Panc1 (cell line): Measurements from ENCODE around the gene AEN. TPM values are rescaled to one million over a fixed set of nuclear protein-coding genes. Genes with fewer than 3 reads are reported as not detected.

ENCODE experiments used
- ATAC-seq: fragments of 200-7000 bp; cut with Tn5 transposase; 2 replicates; pipeline ENCODE4 v1.9.1; 2020; ENCODE audit warnings: mild to moderate bottlenecking, moderate library complexity
- BruUV-seq: library from RNA; stranded (reverse); fragments of 400-500 nt; replicated peaks from 2 replicates; lab custom pipeline; 2021; lab: Mats Ljungman, UMichigan
- CTCF ChIA-PET: fragments of 300-600 bp; sonication (Branson Sonifier 250); formaldehyde crosslinking; loops from one replicate; lab custom pipeline; 2022; ENCODE audit warnings: antibody characterized with exemption; lab: Charles Lee
- POLR2A ChIA-PET: fragments of 300-600 bp; sonication (Branson Sonifier 250); formaldehyde crosslinking; loops from one replicate; lab custom pipeline; 2022; ENCODE audit warnings: antibody characterized with exemption; lab: Charles Lee
- DNase-seq: peaks from one replicate; pipeline ENCODE4 v3.0.0-alpha.2; 2010; ENCODE audit warnings: low read depth, low spot score
- H3K27ac ChIP-seq: 2 replicates; pipeline ENCODE4 v1.5.1; 2011; ENCODE audit warnings: mild to moderate bottlenecking, low read length, inconsistent platforms
- H3K27me3 ChIP-seq: fragments of 200-500 bp; sonication (Bioruptor generic); 2 replicates; pipeline ENCODE4 v1.6.0; 2014; ENCODE audit warnings: low read length, inconsistent platforms; ENCODE audit not compliant: control insufficient read depth, insufficient read depth
- H3K36me3 ChIP-seq: fragments of 200-500 bp; sonication (Bioruptor generic); 2 replicates; pipeline ENCODE4 v1.5.1; 2014; ENCODE audit warnings: inconsistent platforms, mild to moderate bottlenecking, low read length, moderate library complexity; ENCODE audit not compliant: control insufficient read depth, insufficient read depth
- H3K4me1 ChIP-seq: 2 replicates; pipeline ENCODE4 v1.5.1; 2011; ENCODE audit warnings: inconsistent platforms, mild to moderate bottlenecking, low read length, moderate library complexity; ENCODE audit not compliant: control insufficient read depth, insufficient read depth
- H3K4me3 ChIP-seq, 2 experiments: 2 replicates each; pipeline ENCODE4 v1.5.1; 2011 to 2012; ENCODE audit warnings: low read depth in 2 of 2, low read length in 2 of 2, mild to moderate bottlenecking in 2 of 2, inconsistent platforms in 1 of 2, moderate library complexity in 1 of 2
- H3K9me3 ChIP-seq: fragments of 200-500 bp; sonication (Bioruptor generic); 2 replicates; pipeline ENCODE4 v1.5.1; 2014; ENCODE audit warnings: low read depth, mild to moderate bottlenecking, inconsistent platforms, low read length, moderate library complexity; ENCODE audit not compliant: control insufficient read depth, insufficient read depth
- CTCF ChIP-seq: fragments of 450-650 bp; IDR thresholded peaks from 2 replicates; pipeline ENCODE4 v1.5.1; 2017; ENCODE audit warnings: mild to moderate bottlenecking
- POLR2AphosphoS5 ChIP-seq: IDR thresholded peaks from 2 replicates; pipeline ENCODE4 v1.6.1; 2012; ENCODE audit warnings: mild to moderate bottlenecking, low read depth, low read length, moderate library complexity
- REST ChIP-seq, 2 experiments: IDR thresholded peaks; 2 replicates each; pipeline ENCODE4 v1.6.1; 2011 to 2012; ENCODE audit warnings: low read depth in 2 of 2, control low read depth in 1 of 2, low read length in 1 of 2, mild to moderate bottlenecking in 1 of 2, moderate library complexity in 1 of 2; ENCODE audit not compliant: insufficient read depth in 1 of 2
- SIN3A ChIP-seq: IDR thresholded peaks from 2 replicates; pipeline ENCODE4 v1.6.1; 2012; ENCODE audit warnings: low read depth, mild to moderate bottlenecking, low read length, moderate library complexity, borderline replicate concordance; ENCODE audit not compliant: insufficient read depth
- TCF7L2 ChIP-seq: IDR thresholded peaks from 2 replicates; pipeline ENCODE4 v1.6.1; 2011; ENCODE audit warnings: mild to moderate bottlenecking, low read depth, low read length, inconsistent platforms
- in situ Hi-C: cut with HindIII; loops from 2 replicates; pipeline ENCODE4 v1.10.0; 2016; ENCODE audit warnings: low sequenced_read_pairs, low pct_unique_long_range_greater_than_20kb
- intact Hi-C: fragments of 100-400 bp; cut with micrococcal nuclease; formaldehyde crosslinking; loops from one replicate; pipeline ENCODE4 v1.10.0; 2022; ENCODE audit not compliant: unreplicated experiment
- total RNA-seq: library from RNA; stranded (reverse); gene quantifications from one replicate; pipeline ENCODE4 v1.2.1, GENCODE V29; 2021; ENCODE audit not compliant: unreplicated experiment

Gene AEN
- total RNA-seq, 1 experiment from 2014 or later = 38.7 TPM

- POLR2A ChIA-PET = no interaction called here
- Histone ChIP-seq H3K4me3 (no peak overlapping the region), H3K36me3 (no peaks in the 10 kb centered on the region), H3K4me1 (no peaks in the 10 kb centered on the region), H3K9me3 (no peaks in the 10 kb centered on the region), H3K27ac (no peak overlapping the region), H3K27me3 (peaks cover 3% of the 10 kb centered on the region; the same call in 1 of the 2 replicates)
- DNase-seq (no peak), ATAC-seq (peak; percentile 50; the same call in 1 of the 2 replicates)
- no TSS peak for BruUV-seq
- intact Hi-C loops (loop anchor here (1.0 to 5.0 kb wide), 2 partner anchors 46 to 178 kb away; no protein-coding TSS in a partner anchor), in situ Hi-C loops (no loop called here)
- TF ChIP-seq POLR2AphosphoS5 (no peak), SIN3A (no peak), REST (IDR thresholded peaks at IDR 0.05; ENCODE audit: insufficient read depth in 1 of 2, low read depth in 2 of 2, low read length in 1 of 2) (no peak), CTCF (no peak), TCF7L2 (no peak)
- CTCF ChIA-PET = interaction anchor here (0.6 to 1.5 kb wide), 2 partner anchors 32 to 212 kb away, joined by 5 to 10 read pairs; no protein-coding TSS in a partner anchor
Measured at GRCh38 chr15:88656760-88657221, 35.7 kb downstream of the AEN start.

GRCh38 chr15:88657326-88658069 is 36.4 kb downstream of the AEN start:
- no peak for DNase-seq

More at GRCh38 chr15:88657326-88658069, 36.4 kb downstream of the AEN start:
- no peak overlapping the region for H3K4me3 ChIP-seq
- H3K27ac ChIP-seq = no peak overlapping the region
- H3K9me3 ChIP-seq = no peaks in the 10 kb centered on the region
- CTCF ChIA-PET = interaction anchor here (0.6 to 1.5 kb wide), 2 partner anchors 32 to 211 kb away, joined by 5 to 10 read pairs; no protein-coding TSS in a partner anchor
- no TSS peak for BruUV-seq
- H3K4me1 ChIP-seq = no peaks in the 10 kb centered on the region
- POLR2A ChIA-PET = no interaction called here
- peaks cover 4% of the 10 kb centered on the region; the same call in 1 of the 2 replicates for H3K27me3 ChIP-seq
- intact Hi-C loops = loop anchor here (1.0 to 5.0 kb wide), 2 partner anchors 45 to 177 kb away; no protein-coding TSS in a partner anchor
- in situ Hi-C loops = no loop called here
- peak; percentile 85 for ATAC-seq
- H3K36me3 ChIP-seq = no peaks in the 10 kb centered on the region
- TF ChIP-seq CTCF (peak; percentile 94), TCF7L2 (no peak)
